DND-41 (cell line): ENCODE results near the gene BRD9.

Source experiments
- ATAC-seq: fragments of 200-7000 bp; cut with Tn5 transposase; 3 replicates; pipeline ENCODE4 v1.9.1; 2021; ENCODE audit warnings: low read depth; ENCODE audit not compliant: insufficient read depth
- DNase-seq: peaks from one replicate; pipeline ENCODE4 v3.0.0-alpha.2; 2020
- H2AFZ ChIP-seq: 2 replicates; pipeline ENCODE4 v1.6.0; 2012; ENCODE audit warnings: low read depth, low read length
- H3K27ac ChIP-seq: 2 replicates; pipeline ENCODE4 v1.5.1; 2012; ENCODE audit warnings: low read length, inconsistent platforms
- H3K27me3 ChIP-seq: fragments of 200-600 bp; sonication (generic); 2 replicates; pipeline ENCODE4 v1.6.0; 2012; ENCODE audit warnings: low read length, mild to moderate bottlenecking, inconsistent platforms; ENCODE audit not compliant: insufficient read depth, poor library complexity
- H3K36me3 ChIP-seq: 2 replicates; pipeline ENCODE4 v1.5.1; 2012; ENCODE audit warnings: low read length, inconsistent platforms; ENCODE audit not compliant: insufficient read depth
- H3K4me1 ChIP-seq: 2 replicates; pipeline ENCODE4 v1.5.1; 2012; ENCODE audit warnings: mild to moderate bottlenecking, low read length; ENCODE audit not compliant: insufficient read depth
- H3K4me2 ChIP-seq: 2 replicates; pipeline ENCODE4 v1.6.0; 2012; ENCODE audit warnings: mild to moderate bottlenecking, moderate library complexity, low read length, inconsistent platforms; ENCODE audit not compliant: insufficient read depth
- H3K4me3 ChIP-seq, 2 experiments: fragments of 200-600 bp in 1 of 2; shearing (Covaris generic) in 1 of 2; 2 replicates each; pipeline ENCODE4 v1.5.1; 2012 to 2016; ENCODE audit warnings: inconsistent platforms in 2 of 2, low read length in 2 of 2, mild to moderate bottlenecking in 2 of 2, low read depth in 1 of 2, moderate library complexity in 1 of 2
- H3K79me2 ChIP-seq: 2 replicates; pipeline ENCODE4 v1.6.0; 2012; ENCODE audit warnings: low read length, inconsistent platforms; ENCODE audit not compliant: insufficient read depth
- H3K9ac ChIP-seq: 2 replicates; pipeline ENCODE4 v1.6.0; 2012; ENCODE audit warnings: low read depth, mild to moderate bottlenecking, inconsistent platforms, low read length, moderate library complexity
- H3K9me3 ChIP-seq: 2 replicates; pipeline ENCODE4 v1.5.1; 2012; ENCODE audit warnings: low read length, moderate library complexity, mild to moderate bottlenecking, inconsistent platforms; ENCODE audit not compliant: insufficient read depth, severe bottlenecking
- H4K20me1 ChIP-seq: 2 replicates; pipeline ENCODE4 v1.6.0; 2012; ENCODE audit warnings: low read length; ENCODE audit not compliant: insufficient read depth
- EZH2 ChIP-seq: IDR thresholded peaks from 3 replicates; pipeline ENCODE4 v1.6.1; 2012; ENCODE audit warnings: borderline replicate concordance, low read depth, mild to moderate bottlenecking, moderate library complexity, low read length, inconsistent platforms; ENCODE audit not compliant: severe bottlenecking
- TF ChIP-seq, protein P1 (sequence below): IDR thresholded peaks from 2 replicates; pipeline ENCODE4 v1.5.1; 2012; ENCODE audit warnings: borderline replicate concordance, low read length, moderate library complexity, mild to moderate bottlenecking; ENCODE audit not compliant: poor library complexity, severe bottlenecking; ENCODE audit errors: extremely low read depth

The BRD9 gene

DNA sequence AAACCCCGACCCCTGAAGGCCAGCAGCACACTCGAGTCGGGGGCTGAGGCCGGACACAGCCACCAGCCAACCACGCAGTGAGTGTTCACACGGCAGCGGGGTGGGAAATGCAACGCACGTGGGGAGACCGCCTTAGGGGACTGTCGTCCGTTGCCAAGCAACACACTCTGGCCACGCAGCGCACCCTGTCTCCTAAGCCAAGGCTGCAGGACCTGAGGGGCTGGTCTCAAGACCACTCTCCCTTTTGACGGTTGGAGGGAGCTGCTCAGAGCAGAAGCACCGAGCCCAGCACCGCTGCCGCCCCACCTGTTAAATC, 7.5 kb downstream of the BRD9 start:
- peaks cover under 1% of the 10 kb centered on the region for H3K4me1 ChIP-seq
- H3K36me3 ChIP-seq = peaks cover 97% of the 10 kb centered on the region
- no peak overlapping the region for H3K4me2 ChIP-seq
- H4K20me1 ChIP-seq = peaks cover 76% of the 10 kb centered on the region
- no peak overlapping the region for H3K27ac ChIP-seq
- TF ChIP-seq, protein P1, sequence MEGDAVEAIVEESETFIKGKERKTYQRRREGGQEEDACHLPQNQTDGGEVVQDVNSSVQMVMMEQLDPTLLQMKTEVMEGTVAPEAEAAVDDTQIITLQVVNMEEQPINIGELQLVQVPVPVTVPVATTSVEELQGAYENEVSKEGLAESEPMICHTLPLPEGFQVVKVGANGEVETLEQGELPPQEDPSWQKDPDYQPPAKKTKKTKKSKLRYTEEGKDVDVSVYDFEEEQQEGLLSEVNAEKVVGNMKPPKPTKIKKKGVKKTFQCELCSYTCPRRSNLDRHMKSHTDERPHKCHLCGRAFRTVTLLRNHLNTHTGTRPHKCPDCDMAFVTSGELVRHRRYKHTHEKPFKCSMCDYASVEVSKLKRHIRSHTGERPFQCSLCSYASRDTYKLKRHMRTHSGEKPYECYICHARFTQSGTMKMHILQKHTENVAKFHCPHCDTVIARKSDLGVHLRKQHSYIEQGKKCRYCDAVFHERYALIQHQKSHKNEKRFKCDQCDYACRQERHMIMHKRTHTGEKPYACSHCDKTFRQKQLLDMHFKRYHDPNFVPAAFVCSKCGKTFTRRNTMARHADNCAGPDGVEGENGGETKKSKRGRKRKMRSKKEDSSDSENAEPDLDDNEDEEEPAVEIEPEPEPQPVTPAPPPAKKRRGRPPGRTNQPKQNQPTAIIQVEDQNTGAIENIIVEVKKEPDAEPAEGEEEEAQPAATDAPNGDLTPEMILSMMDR = no peak
- TF ChIP-seq EZH2 = no peak
- no peak overlapping the region for H3K4me3 ChIP-seq
- H3K9me3 ChIP-seq = no peaks in the 10 kb centered on the region
- H3K79me2 ChIP-seq = peaks cover 73% of the 10 kb centered on the region
- ATAC-seq (no peak), DNase-seq (no peak)
- no peaks in the 10 kb centered on the region for H3K27me3 ChIP-seq
- no peak overlapping the region for H2AFZ ChIP-seq
- H3K9ac ChIP-seq = no peak overlapping the region

DNA sequence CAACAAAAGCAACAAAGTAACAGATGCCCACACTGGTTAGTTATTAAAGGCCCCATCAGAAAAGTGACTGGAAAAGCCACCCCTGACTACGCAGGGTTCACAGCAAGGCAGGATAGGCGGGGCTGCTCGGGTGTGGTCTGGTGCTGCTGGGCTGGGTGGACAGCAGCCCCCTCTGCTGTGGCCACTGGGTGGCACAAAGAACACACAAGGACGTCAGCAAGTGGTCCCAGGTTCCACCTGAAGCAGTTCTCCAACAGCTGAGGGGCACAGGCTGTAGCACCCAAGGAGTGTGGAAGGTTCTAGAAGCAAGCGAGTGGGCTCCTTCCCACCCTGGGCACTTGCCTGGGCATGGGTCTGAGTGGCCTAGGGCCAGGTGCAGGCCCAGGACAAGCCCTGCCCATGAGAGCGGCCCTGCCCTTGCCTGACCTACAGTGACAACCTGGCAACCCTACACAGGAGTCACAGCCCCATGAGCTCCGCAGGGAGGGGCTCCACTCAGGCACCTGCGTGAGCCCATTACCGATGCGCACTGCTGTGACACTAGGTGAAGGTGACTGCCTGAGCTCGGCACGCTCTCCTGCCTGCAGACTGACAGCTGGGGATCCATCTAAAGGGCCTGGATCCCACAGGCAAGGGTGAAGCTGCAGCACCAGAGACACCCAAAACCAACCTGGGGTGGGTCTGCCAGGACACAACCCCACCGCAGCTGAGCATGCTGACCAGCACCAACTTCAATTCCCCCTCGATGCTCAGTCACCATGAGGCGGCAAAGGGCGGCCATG, 8.1 kb downstream of the BRD9 start:
- no peak for ATAC-seq
- Histone ChIP-seq H3K9me3 (no peaks in the 10 kb centered on the region), H3K79me2 (peaks cover 67% of the 10 kb centered on the region)

DNA sequence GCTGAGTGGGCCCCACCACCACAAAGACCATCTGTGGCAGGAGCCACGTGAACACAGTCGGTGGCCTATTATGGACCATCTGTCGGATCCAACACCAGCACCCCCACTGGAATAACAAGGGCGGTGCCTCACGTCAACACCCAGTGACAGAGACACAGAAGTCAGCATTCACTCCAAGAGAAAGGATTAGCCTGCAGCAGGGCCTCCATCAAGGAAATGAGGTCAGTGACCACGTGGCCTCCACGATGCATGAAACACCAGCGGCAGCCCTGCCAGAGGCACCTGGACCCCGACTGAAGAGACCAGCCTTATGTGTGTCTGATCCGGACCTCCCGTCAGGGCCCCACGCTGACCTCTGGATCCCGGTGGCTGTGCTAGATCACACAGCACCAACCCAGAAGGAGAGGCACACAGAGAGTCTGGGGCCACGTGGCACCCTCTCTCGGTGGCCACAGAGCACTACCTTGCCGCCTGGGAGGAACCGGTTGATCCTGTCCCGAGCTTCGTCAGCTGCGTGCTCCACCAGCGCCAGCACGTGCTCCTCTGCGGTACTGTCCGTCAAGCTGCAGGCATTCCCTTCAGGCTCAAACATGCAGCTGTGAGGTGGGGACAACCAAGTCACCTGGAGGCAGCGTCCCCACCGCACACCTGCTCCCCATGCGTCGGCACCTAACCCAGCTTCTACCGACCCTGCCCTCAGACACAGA, 9.0 kb downstream of the BRD9 start:
- H3K9me3 ChIP-seq = no peaks in the 10 kb centered on the region
- no peak overlapping the region for H3K4me2 ChIP-seq
- TF ChIP-seq EZH2 = no peak
- TF ChIP-seq, protein P1 = no peak
- peaks cover 71% of the 10 kb centered on the region for H4K20me1 ChIP-seq
- H3K9ac ChIP-seq = no peak overlapping the region
- H3K27me3 ChIP-seq = no peaks in the 10 kb centered on the region
- peaks cover 62% of the 10 kb centered on the region for H3K79me2 ChIP-seq
- no peak for DNase-seq
- H3K27ac ChIP-seq = no peak overlapping the region
- no peak overlapping the region for H2AFZ ChIP-seq
- H3K4me1 ChIP-seq = no peaks in the 10 kb centered on the region
- peaks cover 83% of the 10 kb centered on the region for H3K36me3 ChIP-seq
- ATAC-seq = no peak
- H3K4me3 ChIP-seq = no peak overlapping the region

More for the DNA sequence above, 8.1 kb downstream of the BRD9 start:
- Histone ChIP-seq H2AFZ (no peak overlapping the region), H3K4me2 (no peak overlapping the region), H3K27ac (no peak overlapping the region), H3K36me3 (peaks cover 91% of the 10 kb centered on the region), H3K27me3 (no peaks in the 10 kb centered on the region), H4K20me1 (peaks cover 71% of the 10 kb centered on the region), H3K9ac (no peak overlapping the region), H3K4me1 (no peaks in the 10 kb centered on the region), H3K4me3 (no peak overlapping the region)
- no peak for DNase-seq
- no peak for TF ChIP-seq EZH2
